HG02798 (cell line): ENCODE results near the gene ITGA11.

Source experiments
- ATAC-seq: cut with Tn5 transposase; IDR thresholded peaks from one replicate; pipeline ENCODE4 v1.9.1; 2021; ENCODE audit warnings: mild to moderate bottlenecking; ENCODE audit not compliant: unreplicated experiment, poor library complexity

Gene ITGA11

GRCh38 chr15:68340726-68341671 lies 91.0 kb downstream of the ITGA11 start:
- ATAC-seq = no peak

GRCh38 chr15:68339481-68339880 lies 92.5 kb downstream of the ITGA11 start:
- ATAC-seq = no peak

GRCh38 chr15:68337826-68338225 lies 94.1 kb downstream of the ITGA11 start:
- no peak for ATAC-seq

- no peak for ATAC-seq
These were observed 95.4 kb downstream of the ITGA11 start for GRCh38 chr15:68336516-68336915.

- no peak for ATAC-seq
These were observed 96.3 kb downstream of the ITGA11 start for GRCh38 chr15:68335655-68336054.

- no peak for ATAC-seq
These were observed 96.7 kb downstream of the ITGA11 start for GRCh38 chr15:68335251-68335650.

GRCh38 chr15:68334661-68335124 lies 97.3 kb downstream of the ITGA11 start:
- ATAC-seq = no peak

GRCh38 chr15:68333775-68334470 lies 98.0 kb downstream of the ITGA11 start:
- ATAC-seq = no peak

GRCh38 chr15:68332266-68332665 lies 99.7 kb downstream of the ITGA11 start:
- no peak for ATAC-seq

- ATAC-seq = no peak
These were observed 101.1 kb downstream of the ITGA11 start for GRCh38 chr15:68330901-68331300.

- no peak for ATAC-seq
These were observed 101.5 kb downstream of the ITGA11 start for GRCh38 chr15:68330416-68330815.

GRCh38 chr15:68328964-68329363 lies 103.0 kb downstream of the ITGA11 start:
- no peak for ATAC-seq

GRCh38 chr15:68328443-68328842 lies 103.5 kb downstream of the ITGA11 start:
- no peak for ATAC-seq

- ATAC-seq = no peak
These were observed 105.1 kb downstream of the ITGA11 start for GRCh38 chr15:68326711-68327354.

GRCh38 chr15:68325726-68326125 lies 106.2 kb downstream of the ITGA11 start:
- ATAC-seq = no peak

- ATAC-seq = no peak
These were observed 109.2 kb downstream of the ITGA11 start for GRCh38 chr15:68322796-68323195.

GRCh38 chr15:68321229-68321628 lies 110.7 kb downstream of the ITGA11 start:
- no peak for ATAC-seq

- ATAC-seq = no peak
These were observed 112.0 kb downstream of the ITGA11 start for GRCh38 chr15:68319997-68320396.

- no peak for ATAC-seq
These were observed 112.7 kb downstream of the ITGA11 start for GRCh38 chr15:68318931-68319909.
